ENCODE data around the gene RCAN1.
A peak's percentile ranks its signal among the peaks of the same experiment; 100 is the strongest.

The RCAN1 gene

DNA sequence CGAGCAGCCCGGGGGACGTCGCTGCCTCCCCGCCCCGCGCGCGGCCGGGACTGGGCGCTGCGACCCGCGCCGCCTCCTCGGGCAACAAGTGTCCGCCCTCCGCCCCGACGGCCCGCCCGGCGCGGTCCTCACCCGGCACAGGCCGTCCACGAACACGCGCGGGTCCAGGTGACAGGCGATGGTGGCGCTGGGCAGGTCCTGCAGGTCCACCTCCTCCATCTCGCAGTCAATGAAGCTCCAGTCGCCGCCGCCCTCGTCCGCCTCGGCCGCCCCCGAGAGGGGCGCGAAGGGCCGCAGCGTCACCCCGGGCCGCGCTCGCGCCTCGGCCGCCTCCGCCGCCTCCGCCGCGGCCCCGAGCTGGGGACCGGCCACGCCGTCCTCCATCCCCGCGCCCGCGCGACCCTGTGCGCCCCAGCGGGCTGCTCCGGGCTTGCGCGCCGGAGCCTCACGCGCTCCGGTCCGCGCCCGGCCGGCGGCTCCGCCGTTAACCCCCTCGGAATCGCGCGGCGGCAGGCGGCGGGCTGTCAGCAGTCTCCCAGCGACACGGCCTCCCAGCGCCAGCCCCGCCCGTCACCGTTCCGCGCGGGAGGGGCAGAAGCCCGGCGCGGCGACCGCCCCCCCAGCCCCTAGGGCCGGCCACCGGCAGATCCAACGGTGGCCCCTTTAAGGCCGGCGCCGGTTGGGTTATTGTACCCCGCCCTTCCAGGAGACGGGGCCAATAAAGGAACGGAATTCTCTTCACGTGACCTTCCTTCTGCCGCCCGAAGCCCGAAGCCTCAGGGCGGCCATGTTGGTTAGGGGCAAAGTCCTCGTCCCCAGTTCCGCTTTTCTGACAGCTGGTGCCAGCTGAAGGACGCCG lies at the start of gene RCAN1:
Gene RCAN1 (minus strand): TSS at position 486 of the 859 bp plus-strand sequence. CDS start 102 bp downstream, at position 384.
- peak; percentile 32 for FAIRE-seq
- peak; percentile 84 for DNase-seq (ENCODE audit: low spot score)

DNA sequence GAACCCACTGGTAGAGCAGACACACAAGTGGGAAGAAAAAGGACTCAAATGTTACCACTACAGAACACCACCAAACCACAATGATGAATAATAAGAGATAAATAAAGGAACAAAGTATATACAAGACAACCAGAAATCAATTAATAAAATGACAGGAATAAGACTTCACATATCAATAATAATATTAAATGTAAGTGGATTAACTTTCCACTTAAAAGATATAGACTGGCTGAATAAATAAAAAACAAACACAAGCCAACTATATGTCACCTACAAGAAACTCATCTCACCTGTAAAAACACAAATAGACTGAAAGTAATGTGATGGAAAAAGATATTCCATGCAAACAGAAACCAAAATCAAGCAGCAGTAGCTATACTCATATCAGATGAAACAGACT lies 46.9 kb upstream of the RCAN1 start:
- FAIRE-seq (no peak), DNase-seq (ENCODE audit: low spot score) (no peak)

DNA sequence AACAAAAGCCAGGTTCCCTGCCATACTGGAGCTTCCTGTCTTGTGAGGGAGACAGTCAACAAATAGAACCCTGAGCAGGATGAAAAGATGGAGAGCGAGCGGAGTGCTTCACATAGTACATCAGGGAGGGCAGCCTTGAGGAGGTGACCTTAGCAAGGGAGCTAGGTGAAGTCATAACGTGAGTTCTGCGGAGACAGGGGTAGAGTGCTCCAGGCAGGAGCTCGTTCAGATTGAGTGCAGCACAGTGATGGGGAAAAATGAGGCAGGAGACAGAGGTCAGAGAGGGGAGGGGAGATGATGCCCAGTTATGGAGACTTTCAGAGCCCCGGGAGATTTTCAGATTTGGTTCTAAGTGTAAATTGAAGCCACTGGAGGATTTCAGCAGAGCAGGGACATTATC lies 38.6 kb upstream of the RCAN1 start:
- DNase-seq (ENCODE audit: low spot score) (no peak), FAIRE-seq (no peak)

DNA sequence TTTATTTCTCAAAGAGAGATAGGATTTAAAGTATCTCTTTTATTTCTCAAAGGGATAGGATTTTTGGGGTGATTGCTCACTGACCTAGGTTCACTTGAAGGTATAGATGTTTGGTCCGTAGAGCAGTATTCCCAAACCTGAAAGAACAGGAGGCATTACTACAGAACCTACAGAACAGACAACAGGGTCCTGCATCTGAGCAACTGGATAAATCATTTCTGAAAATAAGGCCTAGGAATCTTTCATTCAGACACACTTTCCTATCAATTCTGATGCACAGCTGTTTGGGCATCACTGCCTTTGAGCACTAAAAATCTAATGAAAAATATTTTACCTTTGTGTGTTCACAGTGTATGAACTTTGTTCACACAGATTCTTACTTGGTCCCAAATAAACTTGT lies 36.7 kb upstream of the RCAN1 start:
- no peak for FAIRE-seq

DNA sequence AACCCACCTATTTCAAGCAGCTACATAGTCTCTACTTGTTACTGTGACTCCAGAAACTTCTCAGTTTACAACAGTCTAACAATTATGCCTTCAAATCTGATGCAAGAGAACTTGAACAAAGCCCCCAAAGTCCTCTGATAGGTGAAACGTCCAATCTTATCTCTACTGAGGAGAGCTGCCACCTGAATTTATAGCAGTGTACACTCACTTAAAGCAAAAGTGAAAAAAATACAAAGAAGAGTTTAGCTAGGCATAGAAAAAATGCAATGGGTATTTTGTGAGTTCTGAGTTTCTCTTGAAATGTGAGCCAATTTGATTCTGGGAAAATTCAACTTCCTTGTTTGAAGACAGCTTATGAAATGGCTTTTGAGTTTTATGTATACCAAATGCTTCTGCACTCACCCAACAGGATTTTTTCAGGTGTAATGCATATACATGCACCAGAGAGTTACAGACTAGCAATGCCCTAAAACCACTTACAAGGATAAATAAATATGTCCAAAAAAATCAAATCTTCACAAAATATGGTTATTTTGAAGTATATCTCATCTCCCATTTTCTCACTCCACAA lies 36.0 kb upstream of the RCAN1 start:
- no peak for FAIRE-seq
- no peak for DNase-seq (ENCODE audit: low spot score)

More for the DNA sequence above, 36.7 kb upstream of the RCAN1 start:
- no peak for DNase-seq (ENCODE audit: low spot score)

DNA sequence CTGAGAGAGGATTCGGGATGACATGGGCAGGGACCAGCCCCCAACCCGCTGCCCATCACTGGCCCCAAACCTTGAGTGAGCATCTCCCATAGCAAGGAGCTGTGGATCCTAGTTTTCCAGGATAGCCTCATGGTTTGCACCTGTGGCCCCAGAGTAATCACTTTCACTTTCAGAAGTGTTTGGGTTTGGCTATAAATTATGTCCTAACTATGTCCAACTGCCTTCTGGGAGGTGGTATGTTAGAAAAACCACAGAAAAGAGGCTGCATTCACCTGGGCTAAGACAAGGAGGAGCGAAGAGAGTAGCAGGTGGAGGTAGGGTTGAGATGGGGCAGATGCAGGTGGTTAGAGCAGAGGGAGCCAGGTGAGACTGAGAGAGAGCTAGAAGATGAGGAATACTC lies 34.5 kb upstream of the RCAN1 start:
- FAIRE-seq (no peak), DNase-seq (ENCODE audit: low spot score) (no peak)

DNA sequence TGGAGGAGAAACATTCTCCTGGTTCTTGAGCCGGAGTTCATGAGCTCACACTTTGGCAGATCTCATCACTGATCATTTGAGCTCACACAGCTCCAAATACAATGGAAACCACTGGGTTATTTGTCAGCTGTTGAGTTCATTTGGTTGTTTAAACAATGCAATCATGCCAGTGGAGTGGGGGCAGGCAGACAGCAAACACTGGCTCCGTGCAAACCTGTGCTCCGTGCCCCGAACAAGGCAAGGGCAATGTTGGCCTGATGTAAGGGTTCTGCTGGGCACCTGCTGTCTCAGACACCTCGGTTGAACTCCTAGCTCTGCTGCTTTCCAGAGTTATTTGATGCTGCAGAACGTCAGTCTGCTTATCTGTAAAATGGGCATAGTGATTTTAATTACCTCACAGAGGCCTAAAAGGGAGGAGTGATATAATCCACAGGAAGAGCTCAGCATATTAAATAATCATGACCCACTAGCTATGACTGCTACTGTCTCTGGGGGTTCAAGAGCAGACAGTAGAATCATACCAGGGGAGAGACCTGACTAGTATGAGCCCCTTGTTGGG lies 33.9 kb upstream of the RCAN1 start:
- DNase-seq (ENCODE audit: low spot score), result no peak
- no peak for FAIRE-seq

DNA sequence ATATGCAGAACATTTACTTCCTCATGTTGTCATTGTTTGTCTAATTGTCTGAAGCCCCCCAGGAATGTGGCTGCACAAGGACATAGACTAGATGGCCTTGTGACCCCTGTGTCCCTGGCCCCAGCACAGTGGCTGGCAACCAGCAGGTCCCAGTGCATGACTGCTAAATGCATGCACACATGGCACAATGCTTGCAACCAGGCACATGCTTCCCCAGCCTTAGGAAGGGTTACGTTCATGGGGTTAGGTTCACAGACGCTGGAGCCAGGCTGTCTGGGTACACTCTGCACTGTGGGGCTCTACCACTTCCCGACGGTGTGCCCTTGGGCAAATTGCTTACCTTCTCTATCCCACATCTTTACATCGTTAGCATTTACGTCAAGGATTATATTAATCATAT lies 32.6 kb upstream of the RCAN1 start:
- FAIRE-seq (no peak), DNase-seq (ENCODE audit: low spot score) (no peak)

DNA sequence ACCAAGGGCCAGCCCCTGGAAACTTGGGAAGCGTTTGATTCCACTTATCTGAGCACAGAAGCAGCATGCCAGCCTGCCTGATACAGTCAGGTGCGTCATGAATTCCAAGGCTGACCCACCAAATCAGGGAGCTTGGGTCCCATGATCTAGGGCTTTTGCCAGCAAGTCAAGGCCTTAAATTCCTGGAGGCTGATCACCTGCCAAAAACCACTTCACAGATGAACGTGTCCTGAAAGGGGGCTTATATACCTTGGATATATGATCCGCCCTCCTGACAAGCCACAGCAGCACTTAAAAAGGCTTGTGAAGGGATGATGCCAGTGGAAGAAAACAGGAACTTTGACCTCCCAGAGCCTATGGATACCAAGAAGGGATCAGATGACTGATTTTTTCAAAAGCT lies 29.9 kb upstream of the RCAN1 start:
- FAIRE-seq, result no peak
- DNase-seq (ENCODE audit: low spot score), result no peak

DNA sequence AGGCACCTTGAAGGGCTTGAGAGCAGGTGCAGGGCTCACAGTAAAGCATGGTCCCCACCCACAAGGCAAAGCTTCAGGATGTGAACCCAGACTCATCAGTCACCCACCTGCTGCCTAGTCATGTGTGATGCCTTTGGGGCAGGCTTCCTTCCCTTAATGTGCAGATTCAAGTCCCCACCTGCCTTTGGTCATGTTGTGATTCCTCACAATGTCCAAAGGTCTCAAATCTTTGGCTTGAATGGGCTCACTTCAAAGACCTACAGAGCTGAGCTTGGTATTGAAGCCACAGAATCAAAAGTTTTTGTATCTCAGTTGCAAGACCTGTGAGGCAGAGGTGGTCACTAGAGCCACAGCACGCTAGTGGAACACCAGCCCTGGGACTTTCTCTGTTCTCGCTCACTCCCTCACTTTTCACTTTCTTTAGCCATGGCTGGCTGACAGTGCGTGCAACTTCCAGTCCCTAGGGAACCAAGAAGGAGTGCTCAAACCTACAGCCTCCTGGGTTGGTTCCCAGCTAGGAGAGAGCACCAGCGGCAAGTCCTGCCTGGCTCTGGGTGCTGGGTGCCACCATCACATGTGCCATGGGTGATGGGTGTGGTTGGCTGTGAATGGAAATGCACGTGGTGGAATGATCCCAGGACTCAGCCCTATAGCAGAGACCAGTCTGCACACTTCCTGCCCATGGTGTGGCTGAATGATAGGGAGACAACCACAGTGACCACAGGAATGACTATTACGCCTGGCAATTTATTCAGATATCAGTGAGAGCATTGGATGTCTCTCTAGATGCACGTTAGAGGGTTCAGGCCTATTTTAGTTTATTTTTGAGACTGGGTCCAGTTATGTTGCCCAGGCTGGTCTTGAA lies 27.5 kb upstream of the RCAN1 start:
- peak; percentile 25 for FAIRE-seq
- DNase-seq (ENCODE audit: low spot score), result peak; percentile 72

DNA sequence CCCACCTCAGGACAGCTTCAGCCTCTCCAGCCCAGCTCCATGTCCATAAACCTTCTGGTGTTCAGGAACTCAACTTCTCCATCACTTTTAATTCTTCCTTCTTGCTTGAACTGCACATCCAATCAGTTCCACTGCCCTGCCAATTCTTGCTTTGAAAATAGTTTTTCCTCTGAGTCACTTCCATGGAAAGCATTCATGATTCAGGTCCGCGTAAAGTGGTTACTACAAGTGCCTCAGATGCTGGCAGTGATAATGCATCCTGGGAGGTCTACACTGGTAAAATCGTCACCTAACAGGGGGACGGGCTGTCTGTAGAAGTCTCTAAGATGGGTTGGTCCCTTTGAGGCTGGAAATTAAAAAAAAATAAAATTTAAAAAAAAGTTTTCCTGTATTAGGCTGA lies 25.9 kb upstream of the RCAN1 start:
- peak; percentile 45 for FAIRE-seq
- peak; percentile 70 for DNase-seq (ENCODE audit: low spot score)

DNA sequence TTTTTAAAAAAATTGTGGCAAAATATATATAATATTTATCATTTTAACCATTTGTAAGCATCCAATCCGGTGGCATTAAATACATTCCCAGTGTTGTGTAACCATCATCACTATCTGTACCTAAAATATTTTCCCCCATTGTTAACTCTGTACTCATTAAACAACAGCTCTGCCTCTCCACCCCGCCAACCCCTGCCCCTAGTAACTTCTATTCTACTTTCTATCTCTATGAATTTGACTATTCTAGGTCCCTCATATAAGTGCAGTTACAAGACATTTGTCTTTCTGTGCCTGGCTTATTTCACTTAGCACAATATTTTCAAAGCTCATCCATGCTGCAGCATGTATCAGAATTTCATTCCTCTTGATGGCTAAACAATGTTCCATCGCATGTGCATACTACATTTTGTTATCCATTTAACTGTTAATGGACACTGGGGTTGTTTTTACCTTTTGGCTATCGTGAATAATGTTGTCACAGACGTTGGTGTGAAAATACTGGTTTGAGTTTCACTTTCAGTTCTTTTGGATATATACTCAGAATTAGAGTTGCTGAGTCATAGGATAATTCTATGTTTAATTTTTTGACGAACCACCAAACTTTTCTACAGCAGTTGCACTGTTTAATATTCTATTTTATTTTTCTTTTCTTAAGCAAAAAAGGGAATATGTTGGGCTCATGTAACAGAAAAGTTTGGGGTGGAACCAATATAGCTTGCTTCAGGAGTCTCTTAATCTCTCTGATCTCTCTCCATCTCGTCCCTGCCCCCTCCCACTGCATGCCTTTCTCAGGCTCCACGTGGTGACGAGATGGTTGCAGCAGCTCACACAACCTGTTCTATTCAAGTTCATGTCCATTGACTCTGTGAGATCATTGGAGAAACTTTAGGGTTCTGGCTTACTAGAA lies 25.2 kb upstream of the RCAN1 start:
- FAIRE-seq, result no peak
- DNase-seq (ENCODE audit: low spot score), result no peak

DNA sequence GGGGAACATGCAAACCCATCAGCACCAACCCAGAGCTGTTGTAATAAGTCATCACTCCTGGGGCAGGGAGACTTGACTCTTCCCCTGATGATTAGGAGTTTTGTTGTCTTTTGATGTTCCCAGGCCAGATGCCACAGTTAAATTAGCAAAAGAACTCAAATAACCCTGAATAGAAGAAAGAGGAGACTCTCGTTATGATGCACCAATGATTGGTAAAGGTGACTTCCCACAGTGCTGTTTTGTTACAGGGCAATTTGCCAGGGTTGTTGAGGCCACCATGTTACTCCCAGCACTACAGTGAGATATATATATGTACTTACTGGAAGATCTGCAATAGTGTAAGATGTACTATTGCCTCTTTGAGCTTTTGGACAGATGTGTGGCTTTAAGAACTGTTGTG lies 24.3 kb upstream of the RCAN1 start:
- DNase-seq (ENCODE audit: low spot score) (no peak), FAIRE-seq (no peak)

DNA sequence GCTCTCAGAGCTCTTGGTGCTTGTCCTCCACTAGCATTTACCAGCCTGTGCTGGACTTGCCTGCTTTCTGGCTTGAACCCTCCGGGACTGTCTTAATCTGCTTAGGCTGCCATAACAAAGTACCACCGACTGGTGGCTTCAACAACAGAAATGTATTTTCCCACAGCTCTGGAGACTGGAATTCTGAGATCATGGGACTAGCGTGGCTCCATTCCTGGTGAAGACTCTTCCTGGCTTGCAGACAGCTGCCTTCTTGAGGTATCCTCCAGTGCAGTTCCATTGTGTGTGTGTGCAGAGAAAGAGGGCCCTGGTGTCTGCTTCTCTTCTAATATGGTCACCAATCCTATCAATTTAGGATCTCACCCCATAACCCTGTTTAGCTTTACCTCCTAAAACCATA lies 22.0 kb upstream of the RCAN1 start:
- DNase-seq (ENCODE audit: low spot score) (no peak), FAIRE-seq (no peak)

DNA sequence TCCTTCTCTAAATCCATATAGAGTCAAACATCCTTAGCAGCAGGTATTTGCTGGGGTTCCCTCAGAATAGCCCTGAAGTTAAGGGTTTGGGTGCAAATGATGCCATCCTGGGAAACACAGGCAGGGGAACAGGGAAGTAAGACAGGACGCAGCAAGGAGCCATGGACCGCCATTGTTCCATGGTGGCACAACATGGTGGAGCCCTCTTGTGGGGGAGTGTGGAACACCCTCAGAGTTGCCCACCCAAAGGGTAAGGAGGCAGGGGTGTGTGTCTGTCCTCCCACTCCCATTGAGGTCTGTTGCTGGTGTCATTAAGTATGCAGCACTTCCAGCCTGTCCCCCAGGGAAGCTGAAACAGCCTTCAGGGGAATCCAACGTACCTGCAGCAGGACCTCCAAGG lies 20.4 kb upstream of the RCAN1 start:
- FAIRE-seq (no peak), DNase-seq (ENCODE audit: low spot score) (no peak)

DNA sequence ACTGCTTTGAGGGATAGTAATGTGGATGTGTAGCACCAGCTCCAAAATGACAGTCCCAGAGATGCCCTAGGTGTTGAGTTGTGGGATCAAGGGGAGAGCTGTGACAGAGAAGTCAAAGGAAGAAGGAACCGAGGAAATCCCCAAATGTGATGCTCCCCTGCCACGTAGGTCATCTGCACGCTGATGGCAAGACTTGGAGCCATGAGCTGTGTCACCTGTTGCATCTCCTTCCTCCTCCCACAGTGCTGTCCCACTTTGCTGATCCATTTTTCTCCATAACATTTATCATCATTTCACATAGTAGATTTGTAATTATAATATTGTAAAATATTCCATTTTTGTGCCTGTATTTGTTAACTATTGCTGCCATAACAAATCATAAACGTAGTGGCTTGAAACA lies 17.6 kb upstream of the RCAN1 start:
- no peak for DNase-seq (ENCODE audit: low spot score)
- no peak for FAIRE-seq

DNA sequence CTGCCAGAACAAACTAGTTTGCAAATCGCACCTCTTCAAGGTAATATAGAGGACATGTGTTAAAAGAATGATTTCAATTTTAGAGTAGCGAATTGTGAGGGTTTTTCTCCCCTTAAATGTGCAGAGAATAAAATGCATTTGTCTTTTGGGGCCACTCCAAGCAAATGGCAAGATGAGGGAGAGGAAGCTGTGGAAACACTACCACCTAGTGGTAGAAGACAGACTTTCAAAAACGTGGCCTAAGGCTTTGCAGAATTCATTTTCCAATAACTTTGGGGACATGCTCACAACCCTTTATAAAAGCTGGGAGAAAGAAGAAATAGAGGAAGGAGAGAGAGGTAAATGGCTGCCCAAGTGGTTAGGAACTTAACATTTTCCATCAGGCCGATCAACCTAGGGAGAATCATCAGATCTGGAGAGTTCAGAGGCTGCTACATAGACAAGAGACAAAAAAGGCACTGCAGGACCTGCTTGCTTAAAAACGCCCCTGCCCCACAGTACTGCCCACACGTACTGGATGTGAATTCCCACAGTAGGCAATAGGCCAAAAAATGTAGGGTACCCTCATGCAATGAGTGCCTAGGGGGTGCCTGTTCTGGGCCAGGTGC lies 15.7 kb upstream of the RCAN1 start:
- peak; percentile 38 for DNase-seq (ENCODE audit: low spot score)
- FAIRE-seq, result peak; percentile 22

DNA sequence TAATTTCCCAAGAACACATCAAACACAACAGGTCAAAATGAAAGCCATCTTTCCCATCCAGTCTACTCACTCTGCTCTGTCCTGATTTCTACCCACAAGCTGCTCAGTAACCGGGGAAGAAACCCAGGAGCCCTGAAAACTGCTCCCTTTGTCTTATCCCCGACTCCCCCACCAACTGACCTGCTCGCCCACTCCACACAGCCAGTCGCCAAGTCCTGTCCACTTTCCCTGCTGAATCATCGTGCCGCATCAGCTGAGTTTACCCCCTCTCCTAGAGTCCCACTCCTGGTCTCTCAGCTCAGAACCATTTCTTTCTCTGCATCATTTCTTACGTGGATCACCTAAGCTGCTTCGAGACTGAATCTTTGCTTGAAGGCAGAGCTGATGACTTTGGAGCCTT lies 11.2 kb upstream of the RCAN1 start:
- FAIRE-seq, result no peak
- DNase-seq (ENCODE audit: low spot score), result no peak

DNA sequence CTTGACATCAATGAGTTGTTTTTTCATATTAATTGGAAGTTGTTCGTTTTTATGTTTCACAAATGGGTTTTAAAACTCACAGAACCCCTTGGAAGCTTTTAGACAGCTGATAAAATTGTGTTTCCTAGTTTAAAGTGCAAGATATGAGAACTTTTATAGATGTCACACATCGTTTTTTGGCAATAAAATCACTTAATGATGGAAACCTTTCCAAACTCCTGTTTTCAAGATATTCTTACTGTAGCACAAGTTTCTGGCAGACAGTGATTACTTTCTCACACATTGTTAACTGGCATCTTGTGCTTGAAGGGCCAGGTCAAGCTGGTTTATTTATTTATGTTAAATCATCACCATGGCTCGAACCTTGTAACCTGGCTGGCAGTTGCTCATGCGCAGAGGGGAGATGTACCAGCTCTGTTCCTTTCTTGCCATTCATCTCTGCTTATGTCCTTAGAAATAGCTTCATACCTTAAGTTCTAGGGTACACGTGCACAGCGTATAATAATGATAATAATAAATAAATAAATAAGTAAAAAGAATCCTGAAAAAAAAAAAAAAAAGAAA lies 10.2 kb upstream of the RCAN1 start:
- no peak for DNase-seq (ENCODE audit: low spot score)
- FAIRE-seq, result no peak

DNA sequence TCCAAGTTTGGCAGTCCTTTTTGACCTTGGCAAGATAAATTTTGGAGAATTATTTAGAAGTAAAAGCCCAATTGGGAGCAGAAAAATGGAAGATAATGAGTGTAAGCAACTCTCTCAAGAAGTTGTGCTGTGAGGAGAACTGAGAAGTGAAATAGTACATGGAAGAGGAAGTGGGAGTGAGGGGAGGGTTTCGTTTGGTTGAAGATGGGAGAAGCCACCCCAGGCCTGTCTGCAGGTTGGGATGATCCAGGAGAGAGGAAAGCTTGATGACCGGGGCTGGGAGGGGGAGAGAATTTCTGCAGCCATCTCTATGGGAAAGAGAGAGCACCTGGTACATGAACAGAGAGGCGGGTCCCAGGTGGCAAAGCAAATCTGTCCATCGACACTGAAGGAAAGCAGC lies 8.6 kb upstream of the RCAN1 start:
- no peak for DNase-seq (ENCODE audit: low spot score)
- FAIRE-seq, result no peak

Data from RCC 7860 (cell line).